A549 (cell line): ENCODE data around the gene CDK14. TPM values are rescaled to one million over a fixed set of nuclear protein-coding genes. Genes with fewer than 3 reads are reported as not detected.

Experiments
- ATAC-seq, 2 experiments: fragments of 200-7000 bp in 1 of 2; fragments of >200 bp in 1 of 2; cut with Nextera tagmentation in 1 of 2; cut with Tn5 transposase in 1 of 2; 3 replicates each; pipeline versions ENCODE4 v1.8.0 to v1.9.1; 2018 to 2020; ENCODE audit warnings: mild to moderate bottlenecking in 1 of 2, moderate library complexity in 1 of 2
- CTCF ChIA-PET: fragments of 300-600 bp; sonication (Branson Sonifier 250); formaldehyde crosslinking; extraction: SDS; loops from one replicate; lab custom pipeline; 2021; ENCODE audit warnings: antibody characterized with exemption, inconsistent platforms; lab: Yijun Ruan, JAX
- POLR2A ChIA-PET: fragments of 350-600 bp; formaldehyde crosslinking; extraction: SDS; loops from one replicate; lab custom pipeline; 2021; ENCODE audit warnings: antibody characterized with exemption, inconsistent platforms; lab: Yijun Ruan, JAX
- DNase-seq, 2 experiments: peaks; one replicate each; pipeline versions ENCODE4 v3.0.0 to v3.0.0-alpha.2; 2011 to 2016; ENCODE audit warnings: low read depth in 1 of 2, low spot score in 1 of 2
- FAIRE-seq: peaks from 2 replicates; lab custom pipeline; 2011; peaks lifted over from hg19 to GRCh38; lab: Jason Lieb, UNC
- H3K27ac ChIP-seq, 2 experiments: fragments of >200 bp; sonication (Bioruptor Twin); formaldehyde crosslinking; 3 replicates each; pipeline ENCODE4 v1.5.1; 2016 to 2017
- H3K4me1 ChIP-seq: fragments of >200 bp; sonication (Bioruptor Twin); formaldehyde crosslinking; 3 replicates; pipeline ENCODE4 v1.6.1; 2016
- H3K4me2 ChIP-seq: fragments of >200 bp; sonication (Bioruptor Twin); formaldehyde crosslinking; 3 replicates; pipeline ENCODE4 v1.6.1; 2016
- H3K4me3 ChIP-seq: fragments of >200 bp; sonication (Bioruptor Twin); formaldehyde crosslinking; 3 replicates; pipeline ENCODE4 v1.5.1; 2016
- H3K9me3 ChIP-seq: fragments of >200 bp; sonication (Bioruptor Twin); formaldehyde crosslinking; 3 replicates; pipeline ENCODE4 v1.6.1; 2016
- BHLHE40 ChIP-seq: IDR thresholded peaks from 2 replicates; pipeline ENCODE4 v1.6.1; 2012; ENCODE audit warnings: low read depth, low read length, inconsistent platforms
- CBX8 ChIP-seq: fragments of 200-600 bp; sonication (generic); IDR thresholded peaks from 2 replicates; pipeline ENCODE4 v1.6.1; 2016
- CEBPB ChIP-seq, 2 experiments: fragments of >200 bp in 1 of 2; sonication (Bioruptor Twin) in 1 of 2; formaldehyde crosslinking in 1 of 2; IDR thresholded peaks; 2 replicates each; pipeline ENCODE4 v1.6.1; 2012 to 2016
- CHD2 ChIP-seq: fragments of 150-350 bp; IDR thresholded peaks from 2 replicates; pipeline ENCODE4 v1.6.1; 2014; ENCODE audit warnings: low read length; ENCODE audit not compliant: partially characterized antibody
- EHF ChIP-seq: fragments of 250-450 bp; sonication (Bioruptor Pico); IDR thresholded peaks from 2 replicates; pipeline ENCODE4 v1.5.0; 2020; ENCODE audit warnings: mild to moderate bottlenecking
- EHMT2 ChIP-seq: fragments of 200-600 bp; sonication (generic); IDR thresholded peaks from 2 replicates; pipeline ENCODE4 v1.6.1; 2016; ENCODE audit warnings: antibody characterized with exemption, low read depth, mild to moderate bottlenecking, moderate library complexity
- FOSB ChIP-seq: fragments of 250-450 bp; sonication (Bioruptor Pico); IDR thresholded peaks from 2 replicates; pipeline ENCODE4 v1.5.0; 2020; ENCODE audit warnings: mild to moderate bottlenecking, moderate library complexity
- FOSL2 ChIP-seq, 2 experiments: fragments of 450-650 bp in 1 of 2; fragments of >200 bp in 1 of 2; sonication (Bioruptor Twin) in 1 of 2; formaldehyde crosslinking; IDR thresholded peaks; 2 replicates each; pipeline versions ENCODE4 v1.5.0 to v1.6.1; 2016 to 2020; ENCODE audit warnings: mild to moderate bottlenecking in 1 of 2, moderate library complexity in 1 of 2
- GATA3 ChIP-seq: IDR thresholded peaks from 2 replicates; pipeline ENCODE4 v1.6.1; 2012; ENCODE audit warnings: borderline replicate concordance
- HDAC2 ChIP-seq: fragments of 200-600 bp; sonication (generic); IDR thresholded peaks from 2 replicates; pipeline ENCODE4 v1.6.1; 2016
- HOXB13 ChIP-seq: fragments of 250-450 bp; sonication (Bioruptor Pico); IDR thresholded peaks from 2 replicates; pipeline ENCODE4 v1.5.0; 2020; ENCODE audit warnings: low read depth, mild to moderate bottlenecking, moderate library complexity
- JUN ChIP-seq, 2 experiments: fragments of >200 bp; sonication (Bioruptor Twin); formaldehyde crosslinking; IDR thresholded peaks; 2 replicates in 1 of 2; 3 replicates in 1 of 2; pipeline ENCODE4 v1.6.1; 2016 to 2017
- JUNB ChIP-seq: fragments of >200 bp; sonication (Bioruptor Twin); formaldehyde crosslinking; IDR thresholded peaks from 2 replicates; pipeline ENCODE4 v1.6.1; 2016
- KDM5A ChIP-seq: fragments of 200-600 bp; sonication (generic); IDR thresholded peaks from 2 replicates; pipeline ENCODE4 v1.6.1; 2016; ENCODE audit warnings: antibody characterized with exemption, mild to moderate bottlenecking
- MAZ ChIP-seq: fragments of 150-350 bp; IDR thresholded peaks from 2 replicates; pipeline ENCODE4 v1.6.1; 2014; ENCODE audit warnings: antibody characterized with exemption, low read depth, low read length, borderline replicate concordance
- NFE2L2 ChIP-seq: fragments of 150-350 bp; conservative IDR thresholded peaks from 2 replicates; pipeline ENCODE4 v1.6.1; 2014; ENCODE audit warnings: low read length
- NR3C1 ChIP-seq: fragments of >200 bp; sonication (Bioruptor Twin); formaldehyde crosslinking; IDR thresholded peaks from 3 replicates; pipeline ENCODE4 v1.6.1; 2017
- POLR2AphosphoS2 ChIP-seq: conservative IDR thresholded peaks from 2 replicates; pipeline ENCODE4 v1.6.1; 2012; ENCODE audit warnings: low read length, improper control_type of control experiment, inconsistent platforms
- RARB ChIP-seq: fragments of 250-450 bp; sonication (Bioruptor Pico); IDR thresholded peaks from 2 replicates; pipeline ENCODE4 v1.8.0; 2021; ENCODE audit warnings: mild to moderate bottlenecking, moderate library complexity
- RCOR1 ChIP-seq: fragments of 150-350 bp; IDR thresholded peaks from 2 replicates; pipeline ENCODE4 v1.6.1; 2014; ENCODE audit warnings: antibody characterized with exemption, low read length, low read depth
- SREBF2 ChIP-seq: fragments of 450-650 bp; IDR thresholded peaks from 2 replicates; pipeline ENCODE4 v1.6.1; 2014; ENCODE audit warnings: mild to moderate bottlenecking, moderate library complexity
- TP53 ChIP-seq: fragments of 250-450 bp; sonication (Bioruptor Pico); IDR thresholded peaks from 2 replicates; pipeline ENCODE4 v1.5.0; 2021; ENCODE audit warnings: mild to moderate bottlenecking, moderate library complexity
- ZFP36 ChIP-seq: fragments of 450-650 bp; IDR thresholded peaks from 2 replicates; pipeline ENCODE4 v1.6.1; 2014; ENCODE audit warnings: borderline replicate concordance; ENCODE audit not compliant: partially characterized antibody
- WGBS: methylation state at CpG from one replicate; pipeline ENCODE4 v1.1.6; 2017; ENCODE audit errors: missing lambda C conversion rate; 5-methylcytosine and 5-hydroxymethylcytosine counted together
- polyA plus RNA-seq, 4 experiments: library from polyadenylated mRNA; depleted of rRNA in 3 of 4; stranded (reverse); fragments of >200 nt; fragmentation: RNase III in 1 of 4; extraction: RNeasy Plus Mini Kit Qiagen cat#74134 plus additional on column Dnase treatment in 1 of 4; gene quantifications; 2 replicates in 3 of 4; 3 replicates in 1 of 4; pipeline ENCODE4 v1.2.3, GENCODE V29; 2011 to 2017
- TF ChIP-seq, protein P1 (sequence below): fragments of 250-450 bp; sonication (Bioruptor Pico); IDR thresholded peaks from 2 replicates; pipeline ENCODE4 v1.5.0; 2020; ENCODE audit warnings: low read depth, mild to moderate bottlenecking, moderate library complexity
- TF ChIP-seq, protein P2 (sequence below): fragments of 150-350 bp; IDR thresholded peaks from 2 replicates; pipeline ENCODE4 v1.6.1; 2014; ENCODE audit warnings: low read depth, mild to moderate bottlenecking, low read length
- TF ChIP-seq, protein P3 (sequence below): fragments of >200 bp; sonication (Bioruptor Twin); formaldehyde crosslinking; IDR thresholded peaks from 3 replicates; pipeline ENCODE4 v1.5.1; 2016
- TF ChIP-seq, protein P4 (sequence below): fragments of 200-600 bp; sonication (generic); IDR thresholded peaks from 2 replicates; pipeline ENCODE4 v1.6.1; 2016; ENCODE audit warnings: antibody characterized with exemption, mild to moderate bottlenecking, moderate library complexity
- TF ChIP-seq, protein P5 (sequence below): fragments of >200 bp; sonication (Bioruptor Twin); formaldehyde crosslinking; IDR thresholded peaks from 2 replicates; pipeline ENCODE4 v1.6.1; 2016

Gene CDK14
- polyA plus RNA-seq, 2 of the 4 experiments (the other 2 are of a cell fraction) = 0.21 to 0.23 TPM

DNA sequence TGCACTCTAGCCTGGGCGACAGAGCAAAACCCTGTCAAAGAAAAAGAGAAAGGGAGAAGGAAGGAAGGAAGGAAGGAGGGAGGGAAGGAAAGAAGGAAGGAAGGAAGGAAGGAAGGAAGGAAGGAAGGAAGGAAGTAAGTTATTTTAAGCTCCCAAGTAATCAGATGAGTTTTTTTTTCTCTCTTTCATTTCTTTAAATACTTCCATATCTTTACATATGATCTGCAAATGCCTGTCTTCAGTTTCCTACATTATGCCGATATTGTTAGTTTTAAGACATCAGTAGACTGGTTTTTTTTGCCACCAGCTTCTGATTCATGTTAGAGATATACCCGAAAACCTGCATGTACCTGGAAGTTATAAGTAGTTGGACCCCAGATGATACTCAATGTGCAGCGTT is 495.5 kb downstream of the CDK14 start:
- DNase-seq (no peak), ATAC-seq (no peak), FAIRE-seq (no peak)
- Histone ChIP-seq H3K4me3 (no peak overlapping the region), H3K4me2 (no peak overlapping the region)
- 47% methylated on average over 4 of the region's 4 CpGs for WGBS
- TF ChIP-seq JUNB = no peak
- TF ChIP-seq TP53 (CRISPR knock-in tag) = no peak
- TF ChIP-seq NFE2L2 = no peak
- no peak for TF ChIP-seq FOSB (CRISPR knock-in tag)
- TF ChIP-seq HOXB13 (CRISPR knock-in tag) = no peak
- TF ChIP-seq, protein P1, sequence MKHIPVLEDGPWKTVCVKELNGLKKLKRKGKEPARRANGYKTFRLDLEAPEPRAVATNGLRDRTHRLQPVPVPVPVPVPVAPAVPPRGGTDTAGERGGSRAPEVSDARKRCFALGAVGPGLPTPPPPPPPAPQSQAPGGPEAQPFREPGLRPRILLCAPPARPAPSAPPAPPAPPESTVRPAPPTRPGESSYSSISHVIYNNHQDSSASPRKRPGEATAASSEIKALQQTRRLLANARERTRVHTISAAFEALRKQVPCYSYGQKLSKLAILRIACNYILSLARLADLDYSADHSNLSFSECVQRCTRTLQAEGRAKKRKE (CRISPR knock-in tag) = no peak
- TF ChIP-seq RCOR1 = no peak
- TF ChIP-seq NR3C1 = no peak
- no peak for TF ChIP-seq RARB (CRISPR knock-in tag)
- no peak for TF ChIP-seq POLR2AphosphoS2
- no peak for TF ChIP-seq ZFP36
- TF ChIP-seq CBX8 = no peak
- TF ChIP-seq, all 56 proteins: peak for 0
- Histone ChIP-seq H3K27ac (no peak overlapping the region), H3K9me3 (no peaks in the 10 kb centered on the region), H3K4me1 (no peaks in the 10 kb centered on the region)
- ChIA-PET POLR2A (no interaction called here), CTCF (no interaction called here)

DNA sequence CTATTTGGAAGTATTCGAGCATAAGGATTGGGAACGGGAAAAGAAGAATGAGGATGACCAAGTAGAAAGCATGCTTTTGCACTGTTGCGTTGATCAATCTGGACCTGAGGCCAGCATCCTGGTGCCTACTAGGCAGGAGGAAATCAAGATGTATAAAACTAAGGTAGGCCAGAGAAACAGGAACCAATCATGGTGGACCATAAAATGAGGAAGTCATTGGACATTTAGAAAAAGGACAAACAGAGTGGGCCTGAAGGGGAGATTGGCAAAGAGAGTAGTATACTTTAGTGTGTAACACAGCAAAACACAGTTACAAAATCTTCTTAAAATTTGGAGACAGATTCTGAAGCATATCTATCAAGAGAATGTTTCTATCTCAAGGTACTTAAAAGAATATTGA is 497.1 kb downstream of the CDK14 start:
- ChIA-PET CTCF (no interaction called here), POLR2A (no interaction called here)
- DNase-seq (no peak), ATAC-seq (no peak), FAIRE-seq (no peak)
- Histone ChIP-seq H3K9me3 (no peaks in the 10 kb centered on the region), H3K4me2 (no peak overlapping the region), H3K27ac (no peak overlapping the region), H3K4me3 (no peak overlapping the region), H3K4me1 (no peaks in the 10 kb centered on the region)
- TF ChIP-seq CHD2 = no peak
- no peak for TF ChIP-seq FOSB (CRISPR knock-in tag)
- TF ChIP-seq HDAC2 = no peak
- TF ChIP-seq, protein P2, sequence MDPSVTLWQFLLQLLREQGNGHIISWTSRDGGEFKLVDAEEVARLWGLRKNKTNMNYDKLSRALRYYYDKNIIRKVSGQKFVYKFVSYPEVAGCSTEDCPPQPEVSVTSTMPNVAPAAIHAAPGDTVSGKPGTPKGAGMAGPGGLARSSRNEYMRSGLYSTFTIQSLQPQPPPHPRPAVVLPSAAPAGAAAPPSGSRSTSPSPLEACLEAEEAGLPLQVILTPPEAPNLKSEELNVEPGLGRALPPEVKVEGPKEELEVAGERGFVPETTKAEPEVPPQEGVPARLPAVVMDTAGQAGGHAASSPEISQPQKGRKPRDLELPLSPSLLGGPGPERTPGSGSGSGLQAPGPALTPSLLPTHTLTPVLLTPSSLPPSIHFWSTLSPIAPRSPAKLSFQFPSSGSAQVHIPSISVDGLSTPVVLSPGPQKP = no peak
- TF ChIP-seq, protein P3, sequence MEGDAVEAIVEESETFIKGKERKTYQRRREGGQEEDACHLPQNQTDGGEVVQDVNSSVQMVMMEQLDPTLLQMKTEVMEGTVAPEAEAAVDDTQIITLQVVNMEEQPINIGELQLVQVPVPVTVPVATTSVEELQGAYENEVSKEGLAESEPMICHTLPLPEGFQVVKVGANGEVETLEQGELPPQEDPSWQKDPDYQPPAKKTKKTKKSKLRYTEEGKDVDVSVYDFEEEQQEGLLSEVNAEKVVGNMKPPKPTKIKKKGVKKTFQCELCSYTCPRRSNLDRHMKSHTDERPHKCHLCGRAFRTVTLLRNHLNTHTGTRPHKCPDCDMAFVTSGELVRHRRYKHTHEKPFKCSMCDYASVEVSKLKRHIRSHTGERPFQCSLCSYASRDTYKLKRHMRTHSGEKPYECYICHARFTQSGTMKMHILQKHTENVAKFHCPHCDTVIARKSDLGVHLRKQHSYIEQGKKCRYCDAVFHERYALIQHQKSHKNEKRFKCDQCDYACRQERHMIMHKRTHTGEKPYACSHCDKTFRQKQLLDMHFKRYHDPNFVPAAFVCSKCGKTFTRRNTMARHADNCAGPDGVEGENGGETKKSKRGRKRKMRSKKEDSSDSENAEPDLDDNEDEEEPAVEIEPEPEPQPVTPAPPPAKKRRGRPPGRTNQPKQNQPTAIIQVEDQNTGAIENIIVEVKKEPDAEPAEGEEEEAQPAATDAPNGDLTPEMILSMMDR = no peak
- TF ChIP-seq NFE2L2 = no peak
- TF ChIP-seq, protein P4, sequence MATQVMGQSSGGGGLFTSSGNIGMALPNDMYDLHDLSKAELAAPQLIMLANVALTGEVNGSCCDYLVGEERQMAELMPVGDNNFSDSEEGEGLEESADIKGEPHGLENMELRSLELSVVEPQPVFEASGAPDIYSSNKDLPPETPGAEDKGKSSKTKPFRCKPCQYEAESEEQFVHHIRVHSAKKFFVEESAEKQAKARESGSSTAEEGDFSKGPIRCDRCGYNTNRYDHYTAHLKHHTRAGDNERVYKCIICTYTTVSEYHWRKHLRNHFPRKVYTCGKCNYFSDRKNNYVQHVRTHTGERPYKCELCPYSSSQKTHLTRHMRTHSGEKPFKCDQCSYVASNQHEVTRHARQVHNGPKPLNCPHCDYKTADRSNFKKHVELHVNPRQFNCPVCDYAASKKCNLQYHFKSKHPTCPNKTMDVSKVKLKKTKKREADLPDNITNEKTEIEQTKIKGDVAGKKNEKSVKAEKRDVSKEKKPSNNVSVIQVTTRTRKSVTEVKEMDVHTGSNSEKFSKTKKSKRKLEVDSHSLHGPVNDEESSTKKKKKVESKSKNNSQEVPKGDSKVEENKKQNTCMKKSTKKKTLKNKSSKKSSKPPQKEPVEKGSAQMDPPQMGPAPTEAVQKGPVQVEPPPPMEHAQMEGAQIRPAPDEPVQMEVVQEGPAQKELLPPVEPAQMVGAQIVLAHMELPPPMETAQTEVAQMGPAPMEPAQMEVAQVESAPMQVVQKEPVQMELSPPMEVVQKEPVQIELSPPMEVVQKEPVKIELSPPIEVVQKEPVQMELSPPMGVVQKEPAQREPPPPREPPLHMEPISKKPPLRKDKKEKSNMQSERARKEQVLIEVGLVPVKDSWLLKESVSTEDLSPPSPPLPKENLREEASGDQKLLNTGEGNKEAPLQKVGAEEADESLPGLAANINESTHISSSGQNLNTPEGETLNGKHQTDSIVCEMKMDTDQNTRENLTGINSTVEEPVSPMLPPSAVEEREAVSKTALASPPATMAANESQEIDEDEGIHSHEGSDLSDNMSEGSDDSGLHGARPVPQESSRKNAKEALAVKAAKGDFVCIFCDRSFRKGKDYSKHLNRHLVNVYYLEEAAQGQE = no peak
- no peak for TF ChIP-seq JUN (IDR thresholded peaks at IDR 0.05)
- no peak for TF ChIP-seq BHLHE40
- no peak for TF ChIP-seq JUNB
- no peak for TF ChIP-seq EHMT2
- TF ChIP-seq EHF (CRISPR knock-in tag) = no peak
- TF ChIP-seq FOSL2 (IDR thresholded peaks at IDR 0.05) = no peak
- no peak for TF ChIP-seq FOSL2 (CRISPR knock-in tag; IDR thresholded peaks at IDR 0.05)
- TF ChIP-seq CEBPB (IDR thresholded peaks at IDR 0.05) = no peak
- no peak for TF ChIP-seq GATA3
- TF ChIP-seq SREBF2 = no peak
- no peak for TF ChIP-seq KDM5A
- no peak for TF ChIP-seq MAZ
- no peak for TF ChIP-seq RARB (CRISPR knock-in tag)
- TF ChIP-seq, protein P5, sequence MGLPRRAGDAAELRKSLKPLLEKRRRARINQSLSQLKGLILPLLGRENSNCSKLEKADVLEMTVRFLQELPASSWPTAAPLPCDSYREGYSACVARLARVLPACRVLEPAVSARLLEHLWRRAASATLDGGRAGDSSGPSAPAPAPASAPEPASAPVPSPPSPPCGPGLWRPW = no peak
- 61% methylated on average over 3 of the region's 3 CpGs for WGBS
